ENCODE measurements around the gene ZFPM1.
"Not testable (repeated sequence)": the region's sequence is repeated elsewhere in the genome, so short reads cannot be mapped to it uniquely, and the experiment has no call there.

Gene ZFPM1

DNA sequence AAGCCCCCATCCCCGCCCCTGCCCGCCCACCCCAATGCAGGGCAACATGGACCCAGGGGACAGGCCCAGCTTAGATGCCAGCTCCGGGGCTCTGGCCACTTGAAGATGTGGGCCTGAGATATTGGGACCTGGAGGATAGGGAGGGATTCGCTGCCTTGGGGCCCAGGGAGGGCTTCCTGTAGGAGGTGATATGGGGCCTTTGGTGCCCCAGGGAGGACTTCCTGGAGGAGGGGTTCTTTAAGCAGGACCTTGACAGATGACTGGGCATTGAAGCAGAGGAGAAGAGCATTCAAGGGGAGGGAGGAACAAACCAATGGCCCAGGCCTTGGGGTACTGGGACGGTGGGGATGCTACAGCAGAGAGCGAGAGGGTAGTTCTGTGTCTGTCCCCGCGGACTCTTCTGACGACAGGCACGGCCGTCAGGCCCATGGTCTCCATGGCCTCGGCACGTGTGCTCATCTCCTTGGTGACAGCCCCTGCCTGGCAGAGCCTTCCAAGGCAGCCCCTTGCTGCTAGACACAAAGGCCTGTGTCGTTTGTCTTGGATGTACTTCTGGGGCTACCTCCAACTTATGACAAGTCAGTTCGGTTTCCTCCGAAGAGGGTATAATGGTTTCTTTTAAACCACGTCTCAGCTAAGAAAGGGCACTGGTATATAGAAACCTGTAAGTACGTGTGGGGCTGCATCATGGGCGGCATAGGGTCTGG, 61.6 kb downstream of the ZFPM1 start:
- DNase-seq (ENCODE audit: low read depth): no peak

DNA sequence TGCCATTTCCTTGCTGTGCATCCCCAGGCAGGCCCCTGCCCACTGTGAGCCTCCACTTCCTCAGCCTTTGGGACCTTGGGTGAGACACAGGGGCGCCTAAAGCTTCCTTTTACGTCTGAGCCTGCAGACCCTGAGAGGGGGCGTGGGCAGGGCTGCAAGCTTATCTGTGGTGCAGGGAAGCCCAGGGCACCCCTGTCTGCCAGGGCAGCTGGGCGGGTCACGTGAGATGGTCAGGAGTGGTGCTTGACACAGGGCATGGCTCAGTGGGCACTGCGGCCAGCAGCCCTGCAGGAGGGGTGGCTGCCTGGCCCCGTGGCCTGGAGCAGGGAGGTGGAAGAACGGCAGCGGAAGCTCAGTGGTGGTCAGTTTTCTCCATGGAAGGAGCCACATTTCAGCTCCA, 62.3 kb downstream of the ZFPM1 start:
- no peak for DNase-seq (ENCODE audit: low read depth)

DNA sequence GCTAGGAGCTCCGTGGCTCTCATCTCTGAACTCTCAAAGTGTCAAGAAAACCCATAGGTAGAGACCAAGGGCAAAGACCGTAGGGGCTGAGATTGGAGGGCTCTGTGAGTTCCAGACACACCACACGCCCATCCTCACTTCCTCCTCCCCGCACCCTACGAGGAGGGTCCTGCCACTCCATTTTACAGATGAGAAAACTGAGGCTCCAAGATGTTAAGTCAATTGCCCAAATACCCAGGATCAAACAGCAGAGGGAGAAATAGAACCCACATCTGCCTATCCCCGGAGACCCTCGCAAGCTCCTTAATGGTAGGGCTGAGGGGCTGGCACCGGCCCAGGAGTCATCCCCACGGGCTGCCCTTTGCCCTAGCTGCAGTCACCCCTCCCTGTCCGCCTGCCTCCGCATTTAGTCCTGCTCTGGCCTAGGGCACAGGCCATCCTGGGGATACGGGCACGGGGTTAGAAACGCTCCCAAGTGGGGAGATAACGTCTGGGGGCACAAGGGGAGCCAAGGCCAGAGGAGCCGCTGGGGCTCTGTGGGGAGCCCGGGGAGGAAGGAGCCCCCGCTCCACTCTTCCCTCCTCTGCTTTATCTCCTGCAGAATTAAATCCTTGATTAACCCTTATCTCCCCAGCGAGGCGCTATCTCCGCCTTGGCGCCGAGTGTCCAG, 63.0 kb downstream of the ZFPM1 start:
- no peak for DNase-seq (ENCODE audit: low read depth)

- DNase-seq (ENCODE audit: low read depth): no peak
Measured at GRCh38 chr16:88516601-88517061, 63.6 kb downstream of the ZFPM1 start.

GRCh38 chr16:88517208-88517774, 64.2 kb downstream of the ZFPM1 start:
- not testable (repeated sequence) for DNase-seq (ENCODE audit: low read depth)

DNA sequence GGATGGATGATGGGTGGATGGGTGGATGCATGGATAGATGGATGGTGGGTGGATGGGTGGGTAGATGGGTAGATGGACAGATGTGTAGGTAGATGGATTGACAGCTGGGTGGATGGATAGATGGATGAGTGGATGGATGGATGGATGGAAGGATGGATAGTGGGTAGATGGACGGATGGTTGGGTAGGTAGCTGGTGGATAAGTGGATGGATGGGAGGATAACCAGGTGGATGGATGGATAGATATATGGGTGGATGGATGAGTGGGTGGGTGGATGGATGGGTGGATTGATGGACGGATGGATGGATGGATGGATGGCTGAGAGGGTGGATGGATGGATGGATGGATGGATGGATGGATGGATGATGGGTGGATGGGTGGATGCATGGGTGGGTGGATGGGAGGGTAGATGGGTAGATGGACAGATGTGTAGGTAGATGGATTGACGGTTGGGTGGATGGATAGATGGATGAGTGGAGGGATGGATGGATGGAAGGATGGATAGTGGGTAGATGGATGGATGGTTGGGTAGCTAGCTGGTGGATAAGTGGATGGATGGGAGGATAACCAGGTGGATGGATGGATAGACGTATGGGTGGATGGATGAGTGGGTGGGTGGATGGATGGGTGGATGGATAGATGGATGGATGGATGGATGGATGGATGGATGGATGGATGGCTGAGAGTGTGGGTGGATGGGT, 65.5 kb downstream of the ZFPM1 start:
- DNase-seq (ENCODE audit: low read depth): not testable (repeated sequence)

DNA sequence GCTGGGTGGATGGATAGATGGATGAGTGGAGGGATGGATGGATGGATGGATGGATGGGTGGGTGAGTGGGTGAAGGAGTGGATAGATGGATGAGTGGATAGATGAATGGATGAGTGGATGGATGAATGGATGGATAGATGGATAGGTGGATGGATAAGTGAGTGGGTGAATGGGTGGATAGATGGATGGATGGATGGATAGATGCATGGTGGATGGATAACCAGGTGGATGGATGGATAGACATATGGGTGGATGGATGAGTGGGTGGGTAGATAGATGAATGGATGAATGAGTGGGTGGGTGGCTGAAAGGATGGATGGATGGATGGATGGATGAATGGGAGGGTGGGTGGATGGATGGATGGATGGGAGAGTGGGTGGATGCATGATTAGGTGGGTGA, 66.2 kb downstream of the ZFPM1 start:
- DNase-seq (ENCODE audit: low read depth): no peak

DNA sequence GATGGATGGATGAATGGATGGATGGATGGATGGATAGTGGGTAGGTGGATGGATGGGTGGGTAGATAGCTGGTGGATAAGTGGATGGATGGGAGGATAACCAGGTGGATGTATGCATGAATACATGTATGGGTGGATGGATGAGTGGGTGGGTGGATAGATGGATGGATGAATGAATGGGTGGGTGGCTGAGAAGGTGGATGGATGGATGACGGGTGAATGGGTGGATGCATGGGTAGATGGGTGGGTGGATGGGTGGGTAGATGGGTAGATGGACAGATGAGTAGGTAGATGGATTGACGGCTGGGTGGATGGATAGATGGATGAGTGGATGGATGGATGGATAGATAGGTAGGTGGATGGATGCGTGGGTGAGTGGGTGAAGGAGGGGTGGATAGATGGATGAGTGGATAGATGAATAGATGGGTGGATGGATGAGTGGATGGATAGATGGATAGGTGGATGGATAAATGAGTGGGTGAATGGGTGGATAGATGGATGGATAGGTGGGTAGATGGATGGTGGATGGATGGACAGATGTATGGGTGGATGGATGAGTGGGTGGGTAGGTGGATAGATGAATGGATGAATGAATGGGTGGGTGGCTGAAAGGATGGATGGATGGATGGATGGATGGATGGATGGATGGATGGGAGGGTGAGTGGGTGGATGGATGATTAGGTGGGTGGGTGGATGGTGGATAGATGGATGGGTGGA, 67.0 kb downstream of the ZFPM1 start:
- no peak for DNase-seq (ENCODE audit: low read depth)

GRCh38 chr16:88521674-88522073, 68.6 kb downstream of the ZFPM1 start:
- no peak for DNase-seq (ENCODE audit: low read depth)

DNA sequence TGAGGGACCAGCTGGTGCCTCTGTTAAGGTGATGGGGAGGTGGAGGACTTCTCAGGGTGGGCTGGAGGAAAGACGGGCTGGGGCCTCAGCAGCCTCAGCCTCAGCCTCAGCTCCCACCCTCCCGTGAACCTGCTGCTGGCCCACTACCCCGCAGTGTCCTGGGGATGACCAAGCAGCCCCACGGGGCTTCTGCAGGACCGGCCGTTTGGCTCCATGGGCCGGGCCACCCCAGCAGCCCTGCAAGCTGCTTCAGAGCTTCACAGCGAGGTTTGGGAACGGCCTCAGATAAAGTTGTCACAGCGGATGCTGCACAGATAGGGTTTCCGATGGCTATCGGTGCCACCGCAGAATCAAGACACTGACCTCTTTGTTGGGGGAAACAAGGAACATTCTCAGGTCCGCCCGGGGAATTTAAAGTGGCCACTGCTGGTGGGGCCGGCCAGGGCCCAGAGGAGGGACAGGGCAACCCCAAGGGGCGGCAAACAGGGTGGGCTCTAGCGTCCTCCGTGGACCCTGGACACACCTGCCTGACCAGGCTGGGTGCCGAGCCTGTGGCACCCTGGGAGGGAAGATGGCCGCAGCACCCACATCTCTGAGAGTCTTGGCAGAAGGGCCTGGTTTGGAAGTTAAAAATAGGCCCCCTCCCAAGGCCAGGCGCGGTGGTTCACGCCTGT, 69.3 kb downstream of the ZFPM1 start:
- no peak for DNase-seq (ENCODE audit: low read depth)

DNA sequence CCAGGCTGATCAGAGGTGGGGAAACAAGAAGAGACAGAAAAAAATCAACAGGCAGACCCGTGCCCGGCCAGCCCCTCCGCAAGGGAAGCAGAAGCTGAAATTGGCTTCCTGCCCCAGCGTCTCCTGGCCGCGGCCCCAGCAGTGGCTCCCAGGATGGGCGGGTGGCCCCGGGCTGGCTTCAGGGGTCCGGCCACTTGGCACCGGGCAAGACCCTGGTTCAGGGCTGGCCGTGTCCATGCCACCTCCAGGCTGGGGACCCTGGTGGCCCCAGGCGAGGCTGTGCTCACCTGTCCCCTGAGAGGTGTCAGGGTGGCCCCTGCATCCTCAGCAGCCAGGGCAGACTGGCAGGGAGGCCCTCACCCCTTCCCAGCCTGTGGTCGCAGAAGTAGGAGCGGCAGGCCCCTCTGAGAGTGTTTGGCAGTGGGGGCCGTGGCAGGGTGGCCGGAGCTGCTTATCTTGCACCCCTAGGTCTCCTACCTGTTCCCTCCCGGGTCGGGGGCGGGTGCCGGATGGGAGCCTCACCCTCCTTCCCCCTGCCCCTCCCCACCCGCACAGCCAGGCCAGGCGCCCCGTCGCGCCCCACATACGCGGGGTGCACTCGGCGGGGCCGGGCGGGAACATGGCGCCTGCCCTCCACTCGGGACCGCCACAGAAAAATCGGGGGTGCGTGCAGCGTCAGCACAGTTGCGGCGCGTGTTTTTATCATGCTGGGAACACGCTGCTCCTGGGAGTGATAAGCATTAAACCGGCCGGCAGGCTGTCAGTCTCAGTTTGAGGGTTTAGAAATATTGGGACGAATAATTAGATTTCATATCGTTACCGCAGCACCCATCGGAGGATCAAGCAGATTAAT, 70.5 kb downstream of the ZFPM1 start:
- no peak for DNase-seq (ENCODE audit: low read depth)

DNA sequence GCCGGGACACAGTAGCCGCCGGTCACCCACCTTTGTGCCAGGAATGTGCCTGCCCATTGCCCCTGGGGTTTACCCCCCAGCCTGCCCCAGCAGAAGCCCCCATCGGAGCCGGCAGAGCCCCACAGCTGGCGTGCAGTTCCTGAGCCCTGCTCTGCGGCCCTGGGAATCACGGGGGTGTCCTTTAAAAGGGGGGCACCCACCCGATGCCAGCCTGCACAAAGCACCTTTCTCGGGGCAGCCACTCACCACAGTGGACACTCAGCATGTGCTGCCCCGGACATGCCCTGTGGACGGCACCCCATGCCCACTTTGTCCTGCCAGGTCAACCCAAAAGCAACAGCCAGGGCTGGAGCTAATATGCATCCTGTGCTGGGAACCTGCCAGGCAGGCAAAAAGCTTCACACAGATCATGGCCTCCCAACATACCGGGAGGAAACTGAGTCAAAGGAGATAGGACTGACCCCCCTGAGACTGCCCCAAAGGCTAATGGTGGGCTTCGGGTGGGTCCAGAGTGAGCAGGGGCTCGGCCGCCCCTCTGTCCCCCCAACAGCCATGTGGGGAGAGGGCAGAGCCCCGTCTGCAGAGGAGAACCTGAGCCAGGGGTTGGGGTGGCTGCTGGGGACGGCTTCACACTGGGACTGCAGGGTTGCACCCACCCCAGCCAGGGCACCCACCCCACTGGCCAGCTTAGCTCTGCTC, 71.3 kb downstream of the ZFPM1 start:
- no peak for DNase-seq (ENCODE audit: low read depth)

GRCh38 chr16:88524973-88525662, 72.0 kb downstream of the ZFPM1 start:
- no peak for DNase-seq (ENCODE audit: low read depth)

GRCh38 chr16:88525663-88525990, 72.5 kb downstream of the ZFPM1 start:
- no peak for DNase-seq (ENCODE audit: low read depth)

DNA sequence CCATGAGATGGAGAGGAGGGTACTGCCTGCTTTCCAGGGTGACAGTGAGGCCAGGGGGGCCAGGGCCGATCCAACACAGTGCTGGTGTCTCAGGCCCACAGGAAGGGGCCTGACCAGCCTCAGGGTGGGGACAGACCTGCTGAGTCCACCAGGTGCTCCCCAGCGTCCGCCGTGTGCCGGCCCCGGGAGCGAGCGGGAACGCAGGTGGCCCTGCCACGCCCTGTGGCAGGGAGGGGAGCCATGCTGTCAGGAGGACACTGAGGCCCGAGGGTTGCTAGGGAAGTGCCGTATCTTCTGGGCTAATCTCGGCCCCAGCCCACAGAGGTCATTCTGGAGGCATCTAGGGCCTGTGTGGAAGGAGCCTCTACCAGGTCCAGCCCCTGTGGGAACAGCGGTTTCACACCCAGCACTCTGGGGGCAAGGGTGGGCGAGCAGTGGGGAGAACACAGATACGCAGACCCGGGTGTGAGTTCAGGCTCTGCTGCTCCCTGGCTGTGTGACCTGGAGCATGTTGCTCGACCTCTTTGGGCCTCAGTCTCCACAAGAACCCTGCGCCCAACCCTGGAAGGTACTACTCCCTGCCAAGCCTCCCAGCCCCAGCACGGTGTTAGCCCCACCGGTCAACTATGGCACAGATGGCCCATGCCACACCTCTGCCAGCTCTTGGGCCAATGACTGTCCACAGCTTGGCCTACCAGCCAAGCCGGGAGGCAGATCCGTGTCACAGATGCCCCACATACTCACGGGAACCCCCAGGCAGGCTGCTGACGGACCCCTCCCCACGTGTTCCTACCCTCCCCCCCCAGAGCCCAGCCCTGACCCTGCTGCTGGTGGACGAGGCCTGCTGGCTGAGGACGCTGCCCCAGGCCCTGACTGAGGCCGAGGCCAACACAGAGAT, 73.2 kb downstream of the ZFPM1 start:
- no peak for DNase-seq (ENCODE audit: low read depth)

DNA sequence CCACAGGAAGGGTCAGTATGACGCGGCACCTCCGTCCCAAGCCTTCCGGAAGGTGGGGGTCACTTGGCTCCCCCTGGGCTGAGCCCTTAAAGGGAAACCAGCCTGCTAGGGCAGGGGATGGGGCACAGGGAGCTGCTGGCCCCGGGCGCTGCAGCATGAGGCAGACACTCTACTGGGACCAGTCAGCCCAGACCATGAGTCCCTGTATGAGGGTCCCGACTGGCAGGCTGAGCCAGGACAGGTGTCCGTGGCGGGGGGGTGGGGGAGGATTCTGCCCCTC, 73.8 kb downstream of the ZFPM1 start:
- DNase-seq (ENCODE audit: low read depth): no peak

DNA sequence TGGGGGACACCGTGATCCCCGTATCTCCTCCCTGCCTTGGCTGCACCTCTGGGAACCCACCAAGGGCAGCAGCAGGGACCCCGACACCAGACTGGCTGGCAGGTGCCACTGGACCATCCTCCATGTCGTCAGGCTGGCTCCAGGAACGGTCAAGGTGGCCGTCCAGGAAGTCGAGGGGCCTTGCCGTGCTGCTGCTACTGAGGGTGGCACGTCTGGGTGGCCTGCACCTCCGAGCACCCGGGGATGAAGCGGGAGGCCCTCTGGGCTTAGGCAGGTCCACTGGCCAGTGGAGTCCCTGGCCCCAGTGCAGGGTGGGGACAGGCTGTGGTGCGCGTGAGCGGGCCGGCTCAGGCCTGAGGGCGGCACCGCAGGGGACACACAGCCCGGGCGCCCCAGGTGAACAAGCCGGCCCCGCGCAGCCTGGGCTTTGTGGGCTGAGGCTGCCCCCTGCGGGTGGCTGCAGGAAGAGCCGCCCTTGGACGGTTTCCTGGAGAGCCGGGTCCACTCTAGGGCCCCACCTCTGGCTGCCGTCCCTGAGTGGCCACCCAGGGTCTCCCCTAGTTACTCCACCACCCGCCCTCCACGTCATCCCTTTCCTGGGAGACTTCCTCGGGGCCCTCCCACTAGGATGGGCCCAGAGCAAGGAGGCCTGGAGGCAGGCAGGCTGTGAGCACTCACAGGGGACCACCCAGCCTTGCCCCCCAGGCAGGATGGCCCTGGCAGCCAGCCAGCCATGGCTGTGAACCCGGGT, 74.3 kb downstream of the ZFPM1 start:
- DNase-seq (ENCODE audit: low read depth): no peak

All from HS-27A (cell line).